ENCODE measurements around the gene CDH9. TPM values are rescaled to one million over a fixed set of nuclear protein-coding genes. Genes with fewer than 3 reads are reported as not detected.
A peak's percentile ranks its signal among the peaks of the same experiment; 100 is the strongest.

Gene CDH9
- not detected in 2 replicates for polyA plus RNA-seq (2014; cell fraction: cytosol; rRNA removed)
- not detected in 2 replicates for polyA plus RNA-seq (2014; cell fraction: nucleus; rRNA removed)

GRCh38 chr5:27038476-27038875 is at the start of gene CDH9:
Gene CDH9 (minus strand): TSS chr5:27038586. CDS start chr5:26988333, 50,253 bp downstream.
- no peak for DNase-seq (ENCODE audit: low spot score)

- DNase-seq (ENCODE audit: low spot score): peak; percentile 4
Measured at GRCh38 chr5:27087747-27088146, 49.4 kb upstream of the CDH9 start.

GRCh38 chr5:27083449-27084415 is 45.3 kb upstream of the CDH9 start:
- no peak for DNase-seq (ENCODE audit: low spot score)

GRCh38 chr5:27080147-27080546 is 41.8 kb upstream of the CDH9 start:
- DNase-seq (ENCODE audit: low spot score): no peak

GRCh38 chr5:27062451-27062850 is 24.1 kb upstream of the CDH9 start:
- no peak for DNase-seq (ENCODE audit: low spot score)

- DNase-seq (ENCODE audit: low spot score): no peak
Measured at GRCh38 chr5:27048510-27048909, 10.1 kb upstream of the CDH9 start.

- DNase-seq (ENCODE audit: low spot score): no peak
Measured at GRCh38 chr5:27041372-27041771, 3.0 kb upstream of the CDH9 start.

- no peak for DNase-seq (ENCODE audit: low spot score)
Measured at GRCh38 chr5:27034565-27034964, 3.8 kb downstream of the CDH9 start.

- no peak for DNase-seq (ENCODE audit: low spot score)
Measured at GRCh38 chr5:27026801-27027200, 11.6 kb downstream of the CDH9 start.

- DNase-seq (ENCODE audit: low spot score): no peak
Measured at GRCh38 chr5:27026063-27026462, 12.3 kb downstream of the CDH9 start.

GRCh38 chr5:27021471-27021870 is 16.9 kb downstream of the CDH9 start:
- DNase-seq (ENCODE audit: low spot score): no peak

GRCh38 chr5:27020973-27021372 is 17.4 kb downstream of the CDH9 start:
- peak; percentile 17 for DNase-seq (ENCODE audit: low spot score)

GRCh38 chr5:27015758-27016157 is 22.6 kb downstream of the CDH9 start:
- no peak for DNase-seq (ENCODE audit: low spot score)

- DNase-seq (ENCODE audit: low spot score): peak; percentile 7
Measured at GRCh38 chr5:27011274-27011673, 27.1 kb downstream of the CDH9 start.

- no peak for DNase-seq (ENCODE audit: low spot score)
Measured at GRCh38 chr5:27010646-27011045, 27.7 kb downstream of the CDH9 start.

- DNase-seq (ENCODE audit: low spot score): no peak
Measured at GRCh38 chr5:27009540-27009915, 28.9 kb downstream of the CDH9 start.

GRCh38 chr5:27008604-27009539 is 29.5 kb downstream of the CDH9 start:
- no peak for DNase-seq (ENCODE audit: low spot score)

GRCh38 chr5:27007121-27007520 is 31.3 kb downstream of the CDH9 start:
- DNase-seq (ENCODE audit: low spot score): no peak

GRCh38 chr5:26986985-26987384 is 51.4 kb downstream of the CDH9 start:
- no peak for DNase-seq (ENCODE audit: low spot score)

GRCh38 chr5:26981750-26982149 is 56.6 kb downstream of the CDH9 start:
- DNase-seq (ENCODE audit: low spot score): no peak

- no peak for DNase-seq (ENCODE audit: low spot score)
Measured at GRCh38 chr5:26959290-26959689, 79.1 kb downstream of the CDH9 start.

- no peak for DNase-seq (ENCODE audit: low spot score)
Measured at GRCh38 chr5:26955161-26955560, 83.2 kb downstream of the CDH9 start.
